ENCODE results near the gene SYTL1. TPM values are rescaled to one million over a fixed set of nuclear protein-coding genes. Genes with fewer than 3 reads are reported as not detected.

SYTL1 gene
- total RNA-seq, 1 donor from 2014 or later = 22.0 TPM

DNA sequence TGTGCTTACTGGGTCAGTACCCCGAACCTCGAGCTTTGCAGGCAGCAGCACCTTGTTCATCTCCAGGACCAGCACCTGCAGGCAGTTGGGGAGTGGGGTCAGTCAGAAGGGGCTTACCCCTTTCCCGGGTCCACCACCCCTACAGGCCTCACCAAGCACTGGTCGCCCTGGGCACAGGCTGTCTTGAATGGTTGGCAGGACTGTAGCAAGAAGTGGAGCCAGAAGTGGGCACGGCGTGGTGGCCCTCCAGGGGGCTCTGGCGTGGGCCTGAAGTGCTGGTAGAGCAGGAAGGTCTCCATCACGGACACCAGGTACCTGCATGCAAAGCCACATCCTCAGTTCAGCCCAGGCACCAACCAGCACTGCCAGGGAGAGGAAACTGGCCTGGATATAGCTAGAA is 19.7 kb downstream of the SYTL1 start:
- no peak for DNase-seq (ENCODE audit: low read depth)
- TF ChIP-seq, protein P1, sequence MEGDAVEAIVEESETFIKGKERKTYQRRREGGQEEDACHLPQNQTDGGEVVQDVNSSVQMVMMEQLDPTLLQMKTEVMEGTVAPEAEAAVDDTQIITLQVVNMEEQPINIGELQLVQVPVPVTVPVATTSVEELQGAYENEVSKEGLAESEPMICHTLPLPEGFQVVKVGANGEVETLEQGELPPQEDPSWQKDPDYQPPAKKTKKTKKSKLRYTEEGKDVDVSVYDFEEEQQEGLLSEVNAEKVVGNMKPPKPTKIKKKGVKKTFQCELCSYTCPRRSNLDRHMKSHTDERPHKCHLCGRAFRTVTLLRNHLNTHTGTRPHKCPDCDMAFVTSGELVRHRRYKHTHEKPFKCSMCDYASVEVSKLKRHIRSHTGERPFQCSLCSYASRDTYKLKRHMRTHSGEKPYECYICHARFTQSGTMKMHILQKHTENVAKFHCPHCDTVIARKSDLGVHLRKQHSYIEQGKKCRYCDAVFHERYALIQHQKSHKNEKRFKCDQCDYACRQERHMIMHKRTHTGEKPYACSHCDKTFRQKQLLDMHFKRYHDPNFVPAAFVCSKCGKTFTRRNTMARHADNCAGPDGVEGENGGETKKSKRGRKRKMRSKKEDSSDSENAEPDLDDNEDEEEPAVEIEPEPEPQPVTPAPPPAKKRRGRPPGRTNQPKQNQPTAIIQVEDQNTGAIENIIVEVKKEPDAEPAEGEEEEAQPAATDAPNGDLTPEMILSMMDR (conservative IDR thresholded peaks at IDR 0.05; ENCODE audit: low read depth, low read length) = no peak
- no peak overlapping the region for H3K4me3 ChIP-seq (ENCODE audit: low read depth, low read length)

DNA sequence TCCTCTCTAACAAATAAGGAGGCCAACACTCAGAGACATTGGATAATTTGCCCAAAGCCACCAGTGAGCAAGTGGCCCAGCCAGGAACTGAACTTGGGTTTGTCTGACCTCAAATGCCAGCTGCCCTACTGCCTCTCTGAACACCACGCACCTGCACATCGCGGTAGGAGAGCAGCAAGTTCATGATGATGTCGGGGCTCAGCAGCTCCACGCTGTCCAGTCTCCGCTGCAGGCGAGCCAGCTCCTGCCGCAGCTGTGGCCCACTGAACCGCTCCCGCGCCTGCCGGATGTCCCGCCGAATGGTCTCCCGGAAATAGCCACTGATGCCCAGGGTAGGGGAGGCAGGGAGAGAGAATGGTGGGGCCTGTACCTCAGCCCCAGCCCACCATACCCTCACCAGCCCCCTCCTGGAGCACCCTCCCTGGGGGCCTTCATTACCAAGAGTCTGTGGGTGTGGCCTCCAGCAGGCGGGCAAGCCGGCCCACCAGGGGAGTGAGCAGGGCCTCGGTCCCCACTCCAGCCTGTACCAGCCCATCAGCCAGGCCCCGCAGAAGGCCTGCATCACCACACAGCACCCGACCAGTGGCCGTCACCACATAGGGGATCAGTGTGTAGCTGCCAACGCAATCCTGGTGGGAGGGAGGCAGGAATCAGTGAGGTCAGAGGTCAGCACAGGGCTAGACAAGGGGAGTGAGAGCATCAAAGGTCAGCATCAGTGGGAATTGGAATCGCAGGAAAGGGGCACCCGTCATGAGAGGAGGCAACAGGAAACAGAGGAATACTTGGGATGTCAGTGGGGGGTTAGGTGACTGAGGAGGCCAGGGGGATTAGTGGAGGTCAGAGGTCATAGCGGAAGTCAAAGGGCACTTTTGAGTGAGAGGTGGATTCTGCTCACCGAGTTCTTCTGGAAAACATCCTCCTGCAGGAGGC is 22.2 kb downstream of the SYTL1 start:
- no peak for DNase-seq (ENCODE audit: low read depth)
- TF ChIP-seq, protein P1 (conservative IDR thresholded peaks at IDR 0.05; ENCODE audit: low read depth, low read length) = no peak
- no peak overlapping the region for H3K4me3 ChIP-seq (ENCODE audit: low read depth, low read length)

DNA sequence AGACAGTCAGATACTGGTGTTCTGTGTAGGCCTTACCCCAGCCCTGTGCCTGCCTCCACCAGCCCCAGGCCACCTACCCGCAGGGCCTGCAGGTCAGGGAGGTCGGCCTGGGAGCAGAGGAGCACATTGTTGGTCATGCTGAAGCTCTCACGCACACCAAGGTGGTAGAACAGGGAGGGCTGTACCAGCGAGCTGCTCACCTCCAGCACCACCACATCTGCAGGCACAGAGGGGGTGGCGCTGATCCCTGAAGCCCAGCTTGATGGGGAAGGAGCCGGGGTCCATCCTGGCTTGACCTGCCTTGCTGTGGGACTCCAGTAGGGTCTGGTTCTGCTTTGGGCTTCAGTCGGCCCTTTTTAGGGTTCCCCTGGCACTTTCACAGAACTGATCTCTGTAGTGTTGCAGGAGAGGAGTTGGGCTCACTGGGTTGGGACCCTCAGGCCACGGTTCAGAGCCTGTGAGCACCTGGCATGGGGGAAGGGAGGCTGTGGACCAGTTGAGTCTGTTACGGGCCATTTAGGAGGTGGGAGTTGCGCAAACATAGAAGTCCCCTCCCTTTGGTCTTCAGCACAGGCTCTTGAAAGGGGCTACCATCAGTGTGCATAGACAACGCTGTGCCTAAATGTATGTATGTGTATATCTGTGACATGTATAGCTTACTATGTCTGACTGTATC is 23.0 kb downstream of the SYTL1 start:
- TF ChIP-seq, protein P1 (conservative IDR thresholded peaks at IDR 0.05; ENCODE audit: low read depth, low read length) = no peak
- H3K4me3 ChIP-seq (ENCODE audit: low read depth, low read length) = peak overlapping the region; percentile 80
- no peak for DNase-seq (ENCODE audit: low read depth)

DNA sequence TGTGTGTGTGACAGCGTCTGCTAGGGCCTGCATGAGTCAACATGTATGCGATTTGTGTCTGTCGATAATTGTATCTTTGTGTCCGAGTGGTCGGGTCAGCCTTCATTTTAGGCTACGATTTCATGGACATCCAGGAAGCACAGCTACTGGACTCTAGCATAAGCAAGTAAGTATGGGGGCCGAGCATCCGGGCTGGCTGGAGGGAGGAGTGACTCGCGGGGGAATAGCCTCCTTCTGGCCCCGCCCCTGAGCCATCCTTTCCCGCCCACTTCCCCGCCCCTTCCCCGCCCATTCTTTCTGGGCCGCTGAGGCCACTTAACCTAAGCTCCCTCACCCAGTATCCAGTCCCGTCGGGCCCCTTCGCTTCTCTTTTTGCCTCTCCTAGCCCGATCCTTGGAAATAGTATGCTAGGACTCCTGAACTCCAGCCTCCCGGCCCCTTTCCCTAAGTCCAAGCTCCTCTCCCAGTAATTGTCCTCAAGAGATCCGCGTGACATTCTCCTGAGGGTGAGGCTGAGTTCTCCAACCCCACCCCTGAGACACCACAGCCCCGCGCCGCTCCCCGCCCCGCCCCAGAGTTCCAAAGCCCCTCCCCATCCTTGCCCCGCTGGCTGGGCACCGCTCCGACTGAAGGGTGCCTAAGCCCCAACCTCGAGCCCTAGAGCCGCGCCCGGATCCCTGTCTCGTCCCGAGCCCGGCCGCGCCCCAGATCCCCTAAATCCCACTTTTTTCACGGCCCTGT is 23.7 kb downstream of the SYTL1 start:
- TF ChIP-seq, protein P1 (conservative IDR thresholded peaks at IDR 0.05; ENCODE audit: low read depth, low read length) = no peak
- DNase-seq (ENCODE audit: low read depth) = no peak
- H3K4me3 ChIP-seq (ENCODE audit: low read depth, low read length) = peak overlapping the region; percentile 80

- TF ChIP-seq, protein P1 (conservative IDR thresholded peaks at IDR 0.05; ENCODE audit: low read depth, low read length) = no peak
- DNase-seq (ENCODE audit: low read depth) = no peak
These were observed 24.2 kb downstream of the SYTL1 start for GRCh38 chr1:27366113-27366410.

DNA sequence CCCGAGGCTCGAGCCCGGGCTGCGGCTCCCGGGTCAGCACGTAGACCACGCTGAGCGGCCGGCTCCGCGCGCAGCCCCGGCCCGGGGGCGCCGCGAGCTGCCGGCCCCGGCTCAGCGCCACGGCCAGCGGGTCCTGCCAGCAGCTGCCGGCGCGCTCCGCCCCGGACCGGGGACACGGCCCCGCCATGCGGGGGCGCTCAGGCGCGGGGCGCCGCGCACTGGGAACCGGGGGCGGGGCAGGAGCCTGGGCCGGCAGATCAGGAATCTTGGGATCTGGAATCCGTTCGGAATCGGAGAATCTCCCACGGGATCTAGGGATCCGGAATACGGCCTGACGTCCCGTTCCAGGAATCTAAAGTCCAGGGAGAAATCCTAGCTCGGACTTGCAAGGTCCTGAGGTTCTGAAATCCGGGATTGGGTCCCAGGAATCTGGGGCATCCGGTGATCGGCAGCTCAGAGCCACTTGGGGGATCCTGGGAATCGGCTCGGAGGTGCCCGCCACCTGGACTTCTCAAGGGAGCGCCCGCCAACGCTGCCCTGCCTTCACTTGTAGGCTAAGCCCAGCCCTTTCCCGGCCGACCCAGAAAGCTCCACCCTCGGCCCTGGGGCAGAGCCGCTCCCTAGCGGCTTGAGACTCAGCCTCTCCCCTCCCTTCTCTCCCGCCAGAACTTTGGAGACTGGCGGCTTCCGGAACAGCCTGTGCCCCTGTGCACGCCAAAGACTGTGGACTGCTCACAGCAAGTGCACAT is 24.8 kb downstream of the SYTL1 start, which contains the start of gene MAP3K6:
MAP3K6 (minus strand) TSS at position 551 of the 749 bp plus-strand sequence; CDS start at position 187, 364 bp downstream.
- peak within 1 kb of the TSS; percentile 80 for H3K4me3 ChIP-seq (ENCODE audit: low read depth, low read length)
- TF ChIP-seq, protein P1 (conservative IDR thresholded peaks at IDR 0.05; ENCODE audit: low read depth, low read length) = peak; percentile 38
- DNase-seq (ENCODE audit: low read depth) = no peak

More at GRCh38 chr1:27366113-27366410, 24.2 kb downstream of the SYTL1 start:
- peak overlapping the region; percentile 80 for H3K4me3 ChIP-seq (ENCODE audit: low read depth, low read length)
